ENCODE measurements around the gene MRPL21. TPM values are rescaled to one million over a fixed set of nuclear protein-coding genes. Genes with fewer than 3 reads are reported as not detected.

Gene MRPL21
- total and polyA plus RNA-seq, 2 of the 13 experiments (the other 11 are each of a cell fraction or from before 2014, with no cell fraction given) = 61.5 to 100 TPM

GRCh38 chr11:68856425-68857030 lies 47.1 kb downstream of the MRPL21 start (continued):
- 0 out of 2 replicates have a peak, but pooled peaks have one; percentile 32 for TF ChIP-seq STAT6 (CRISPR knock-in tag; IDR thresholded peaks at IDR 0.05; ENCODE audit: borderline replicate concordance)

- no TSS peak for BruUV-seq (replicated peaks)
- no peak overlapping the region for H3K4me3 ChIP-seq (replicated peaks in 1 of 3; ENCODE audit: insufficient read depth in 1 of 3, low read depth in 2 of 3, low read length in 3 of 3)
- FAIRE-seq (no peak), DNase-seq (ENCODE audit: low spot score) (no peak), ATAC-seq (no peak)
- H3K79me2 ChIP-seq (ENCODE audit: insufficient read depth, low read length) = no peaks in the 10 kb centered on the region
- no peak overlapping the region for H2AFZ ChIP-seq (ENCODE audit: low read length)
- intact Hi-C loops (cut with micrococcal nuclease; ENCODE audit: unreplicated experiment) = no loop called here
- ChIA-PET POLR2A (interaction anchor here (3.5 kb wide), 1 partner anchor 11 kb away, joined by 31 read pairs; no protein-coding TSS in a partner anchor), CTCF (ENCODE audit: low intra/inter-chr PET ratio, low total read pairs) (no interaction called here)
- H3K4me2 ChIP-seq (ENCODE audit: low read depth, low read length) = no peak overlapping the region
- in situ Hi-C loops (cut with HindIII; ENCODE audit: extremely low pct_ligation_motif_present, low pct_unique_long_range_greater_than_20kb) = no loop called here
- H3K4me1 ChIP-seq (ENCODE audit: insufficient read depth, low read length) = peaks cover 54% of the 10 kb centered on the region
- H3K9me3 ChIP-seq (ENCODE audit: low read length) = no peaks in the 10 kb centered on the region
- no peaks in the 10 kb centered on the region for H4K20me1 ChIP-seq (ENCODE audit: insufficient read depth, low read length)
- H3K27ac ChIP-seq (ENCODE audit: extremely low read length, insufficient read depth, low read length) = no peak overlapping the region
- H3K36me3 ChIP-seq (replicated peaks in 1 of 2; ENCODE audit: control insufficient read depth in 1 of 2, insufficient read depth in 2 of 2, low read length in 2 of 2) = no peaks in the 10 kb centered on the region
- WGBS (ENCODE audit: low lambda C conversion rate) = 91% methylated on average over 49 of the region's 62 CpGs
- TF ChIP-seq ZBTB49 (CRISPR knock-in tag; IDR thresholded peaks at IDR 0.05; ENCODE audit: borderline replicate concordance) (no peak), ZNF768 (CRISPR knock-in tag; IDR thresholded peaks at IDR 0.05) (peak; percentile 31; the same call in 1 of the 2 replicates)
- no peaks in the 10 kb centered on the region for H3K27me3 ChIP-seq (ENCODE audit: control insufficient read depth in 1 of 2, insufficient read depth in 2 of 2, low read length in 2 of 2)
- no peak overlapping the region for H3K9ac ChIP-seq (ENCODE audit: insufficient read depth, low read depth, low read length)
Measured at GRCh38 chr11:68855205-68855981, 48.2 kb downstream of the MRPL21 start.

All from HepG2 (cell line).